Measurements from ENCODE around the gene ANKS6.

The ANKS6 gene

DNA sequence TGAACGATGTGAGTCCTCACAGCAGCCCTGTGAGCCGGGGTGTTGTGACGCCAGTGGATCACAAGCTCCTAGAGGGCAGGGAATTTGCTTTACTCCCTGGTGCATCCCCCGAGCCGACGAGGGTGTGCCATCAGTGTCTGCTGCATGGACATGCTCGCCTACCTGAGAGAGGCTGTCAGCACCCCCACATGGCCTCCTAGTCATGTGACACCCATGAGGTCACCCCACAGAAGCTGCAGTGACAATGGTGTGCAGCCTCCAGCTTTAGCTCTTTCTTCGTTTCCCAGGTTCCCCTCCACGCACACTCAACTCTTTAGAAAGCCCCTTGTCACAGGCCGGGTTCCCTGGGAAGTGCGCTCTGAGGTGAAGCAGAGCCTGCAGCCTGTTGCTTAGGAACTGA is 67.9 kb downstream of the ANKS6 start:
- DNase-seq: no peak

DNA sequence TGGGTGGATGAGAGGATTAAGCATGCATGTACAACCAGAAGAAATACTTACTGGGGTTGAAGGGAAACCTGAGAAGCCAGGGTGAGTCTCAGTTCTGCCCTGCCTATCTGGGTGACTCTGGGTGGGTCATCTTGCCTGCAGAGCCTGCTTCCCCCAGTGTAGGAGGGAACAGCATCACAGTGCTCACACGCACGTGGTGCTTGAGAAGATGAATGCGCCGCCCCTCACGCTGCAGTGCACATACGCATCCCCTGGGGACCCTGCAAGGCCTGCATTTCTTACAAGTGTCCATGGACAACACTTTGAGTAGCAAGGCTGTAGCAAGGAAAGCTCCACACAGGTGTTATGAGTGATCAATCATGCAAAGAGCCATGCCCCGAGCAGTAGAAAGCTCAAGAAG is 68.9 kb downstream of the ANKS6 start:
- no peak for DNase-seq

DNA sequence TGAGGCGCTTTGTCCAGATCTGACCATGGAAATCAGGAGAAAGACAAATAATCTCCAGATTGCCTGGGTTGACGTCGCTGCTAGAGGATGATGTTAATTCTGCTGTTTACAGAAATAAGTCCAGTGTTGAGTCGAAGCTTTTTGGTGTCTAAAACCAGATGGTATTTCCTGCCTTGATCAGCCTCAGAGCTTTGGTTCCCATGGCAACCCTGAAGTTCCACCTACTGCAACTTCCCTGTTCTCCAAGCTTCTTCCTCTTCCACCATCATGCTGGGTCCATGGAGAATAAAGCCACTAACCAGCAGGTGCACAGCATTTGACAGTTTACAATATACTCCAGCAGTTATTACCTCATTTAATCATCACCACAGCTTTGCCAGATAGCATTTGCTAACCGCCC is 69.6 kb downstream of the ANKS6 start:
- DNase-seq: peak; percentile 79 to 86 (median 85)

DNA sequence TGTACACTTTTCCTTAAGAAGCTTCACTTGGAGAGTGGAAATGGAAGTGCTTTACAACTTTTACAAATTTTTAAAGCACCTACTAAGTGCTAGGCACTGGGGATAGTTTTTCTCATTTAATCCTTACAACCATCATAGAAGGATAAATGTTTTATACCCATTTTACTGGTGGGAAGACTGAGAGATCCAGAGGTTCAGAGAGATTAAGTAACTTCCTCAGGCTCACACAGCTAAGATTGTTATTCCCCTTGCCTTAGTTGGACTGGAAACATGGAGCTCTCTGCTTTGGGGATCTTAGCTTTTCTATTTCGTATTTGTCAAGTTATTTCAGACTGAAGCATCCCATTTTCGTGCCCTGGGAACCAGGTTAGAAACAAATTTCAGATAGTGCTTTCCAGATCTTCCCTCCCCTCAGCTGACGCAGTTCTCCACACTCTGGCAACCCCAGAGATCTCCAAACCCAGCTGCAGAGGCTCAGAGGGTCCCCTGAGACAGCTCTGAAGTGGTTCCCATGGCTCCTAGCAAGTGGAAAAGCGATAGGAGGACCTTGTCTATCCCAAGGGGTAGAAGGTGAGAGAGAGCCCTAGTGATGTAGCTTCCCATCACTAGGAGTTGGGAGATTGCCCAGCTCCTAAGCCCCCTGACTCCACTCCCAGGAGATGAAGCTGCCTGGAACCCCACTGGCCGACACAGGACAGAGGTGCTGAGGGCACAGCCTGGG is 71.4 kb downstream of the ANKS6 start:
- no peak for DNase-seq

DNA sequence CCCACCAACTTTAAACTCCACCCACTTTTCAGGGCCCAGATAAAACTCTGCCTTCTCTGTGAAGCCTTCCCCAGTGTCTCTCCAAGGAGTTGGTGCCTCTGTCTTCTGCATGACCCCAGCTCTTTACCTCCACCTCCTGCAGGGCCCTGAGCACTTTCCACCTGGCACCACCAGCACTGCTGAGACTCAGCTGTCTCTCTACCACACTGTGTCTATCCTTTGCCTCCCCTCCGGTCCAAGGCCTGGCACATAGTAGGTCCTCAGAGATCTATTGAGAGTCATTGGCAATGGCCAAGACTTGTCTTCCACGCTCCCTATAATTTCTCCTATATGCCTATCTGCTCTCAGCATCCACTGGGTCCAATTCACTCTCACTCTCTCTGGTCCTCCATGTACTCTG is 74.7 kb downstream of the ANKS6 start:
- DNase-seq: no peak

DNA sequence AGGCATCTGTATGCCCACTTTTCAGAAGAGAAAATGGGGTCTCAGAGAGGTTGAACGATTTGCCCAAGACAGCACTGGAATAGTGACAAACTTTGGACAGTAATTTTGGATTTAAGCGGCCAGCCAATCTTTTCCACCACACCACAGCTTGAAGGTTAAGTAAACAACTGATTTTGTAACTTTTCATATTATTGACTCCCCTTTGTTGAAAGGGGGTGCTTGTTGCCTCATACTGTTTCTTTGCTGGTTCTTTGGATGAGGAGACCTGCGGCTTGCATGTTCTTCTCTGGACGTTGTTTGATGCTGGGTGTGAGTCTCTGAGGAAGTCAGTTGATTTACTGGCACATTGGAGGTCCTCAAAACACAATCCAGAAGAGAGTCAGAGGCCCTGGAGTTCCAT is 76.0 kb downstream of the ANKS6 start:
- no peak for DNase-seq

DNA sequence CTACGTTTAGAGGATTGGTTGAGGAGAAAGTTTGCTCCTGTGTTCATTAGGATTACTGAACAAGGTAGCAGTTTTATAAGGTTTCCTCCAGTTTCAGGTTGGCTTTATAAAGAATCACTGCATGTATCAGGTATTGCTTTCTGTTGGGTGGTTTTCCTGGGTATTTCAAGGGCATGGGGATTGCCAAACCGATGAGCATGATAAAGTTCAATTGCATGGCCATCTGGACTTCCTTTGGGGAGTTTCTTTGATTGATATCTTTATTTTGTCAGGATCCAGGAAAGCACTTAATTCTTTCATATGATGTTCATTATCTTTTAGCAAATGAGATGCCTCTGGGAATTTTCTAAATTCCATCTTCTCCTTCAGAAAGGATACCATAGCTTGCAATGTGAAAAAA is 77.3 kb downstream of the ANKS6 start:
- no peak for DNase-seq

DNA sequence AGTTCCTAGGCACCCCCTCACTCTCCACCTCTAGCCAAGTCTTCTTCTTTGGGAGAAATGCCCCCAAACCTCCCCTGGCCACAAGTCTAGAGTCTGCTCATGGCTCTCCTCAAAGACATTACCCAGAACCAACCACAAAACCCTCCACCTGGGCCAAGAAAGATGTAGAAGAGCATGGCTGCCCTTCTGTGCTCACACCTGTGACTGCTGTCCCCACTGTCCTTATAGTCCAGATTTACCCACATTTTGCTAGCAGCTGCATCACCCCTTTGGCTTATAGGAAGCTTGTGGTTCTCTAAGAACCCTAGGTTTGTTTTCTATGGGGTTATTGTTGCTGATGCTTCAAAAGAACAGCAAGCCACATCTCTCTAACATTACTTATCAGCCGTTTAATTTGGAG is 81.5 kb downstream of the ANKS6 start:
- no peak for DNase-seq

DNA sequence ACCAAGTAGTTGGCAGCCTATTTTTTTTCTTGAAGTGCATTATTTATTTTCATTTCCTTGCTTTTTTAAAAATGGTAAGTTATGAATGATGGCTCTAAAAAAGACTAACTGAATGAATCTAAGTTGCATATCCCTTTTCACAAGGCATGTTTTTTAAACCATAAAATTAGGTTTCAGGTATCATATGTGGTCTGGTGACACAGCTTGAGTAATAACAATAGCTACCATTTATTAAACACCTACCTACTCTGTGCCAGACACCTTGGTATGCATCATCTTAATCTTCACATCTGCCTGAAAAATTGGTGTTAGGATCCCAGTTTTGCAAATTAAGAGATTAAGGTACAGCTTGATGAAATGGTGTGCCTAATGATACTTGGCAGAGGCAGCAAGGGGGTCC is 83.4 kb downstream of the ANKS6 start:
- no peak for DNase-seq

DNA sequence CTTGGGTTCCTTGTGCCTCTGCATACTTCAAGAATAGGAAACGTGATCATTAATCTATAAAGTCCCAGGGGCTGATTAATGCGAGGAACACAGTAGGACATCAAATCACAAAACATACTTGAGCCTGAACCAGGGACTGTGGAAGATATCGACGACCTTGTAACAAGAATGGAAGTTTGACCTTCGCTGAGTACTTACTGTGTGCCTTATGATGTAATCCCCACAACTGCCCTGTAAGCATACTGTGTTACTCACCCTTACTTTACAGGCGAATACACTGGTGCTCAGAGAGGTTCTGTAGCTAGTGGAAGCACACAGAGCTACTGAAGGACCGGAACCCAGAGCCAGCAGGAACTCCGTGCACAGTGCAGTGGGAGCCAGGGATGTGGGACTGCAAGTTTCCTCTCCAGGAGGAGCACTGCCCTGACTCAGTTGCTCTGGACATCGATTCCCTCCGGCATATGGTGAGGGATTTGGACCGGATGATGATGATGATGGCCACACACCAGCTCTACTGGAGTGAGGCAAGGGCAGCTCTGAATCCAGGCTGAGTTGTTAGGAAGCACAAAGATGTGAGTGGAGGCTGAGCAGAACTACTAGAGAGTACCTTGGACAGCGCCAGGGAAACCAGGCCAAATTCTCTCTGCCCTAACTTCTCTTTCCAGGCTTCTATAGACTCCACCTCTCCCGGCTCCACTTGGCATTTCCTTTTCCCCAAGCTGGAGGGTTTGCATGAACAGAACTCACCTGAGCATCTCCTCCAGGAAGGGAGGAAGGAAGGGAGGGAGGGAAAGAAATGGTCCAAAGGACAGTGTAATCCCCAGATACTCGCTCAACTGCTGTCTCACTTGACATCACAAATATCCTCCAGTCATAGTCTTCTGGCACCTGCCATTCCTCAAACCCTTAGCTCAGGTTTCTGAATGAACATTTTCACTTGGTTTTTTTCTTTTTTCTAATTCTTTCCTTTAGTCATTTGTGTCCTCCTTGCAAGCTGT is 86.1 kb downstream of the ANKS6 start:
- DNase-seq: peak; percentile 30 to 52 (median 31)

DNA sequence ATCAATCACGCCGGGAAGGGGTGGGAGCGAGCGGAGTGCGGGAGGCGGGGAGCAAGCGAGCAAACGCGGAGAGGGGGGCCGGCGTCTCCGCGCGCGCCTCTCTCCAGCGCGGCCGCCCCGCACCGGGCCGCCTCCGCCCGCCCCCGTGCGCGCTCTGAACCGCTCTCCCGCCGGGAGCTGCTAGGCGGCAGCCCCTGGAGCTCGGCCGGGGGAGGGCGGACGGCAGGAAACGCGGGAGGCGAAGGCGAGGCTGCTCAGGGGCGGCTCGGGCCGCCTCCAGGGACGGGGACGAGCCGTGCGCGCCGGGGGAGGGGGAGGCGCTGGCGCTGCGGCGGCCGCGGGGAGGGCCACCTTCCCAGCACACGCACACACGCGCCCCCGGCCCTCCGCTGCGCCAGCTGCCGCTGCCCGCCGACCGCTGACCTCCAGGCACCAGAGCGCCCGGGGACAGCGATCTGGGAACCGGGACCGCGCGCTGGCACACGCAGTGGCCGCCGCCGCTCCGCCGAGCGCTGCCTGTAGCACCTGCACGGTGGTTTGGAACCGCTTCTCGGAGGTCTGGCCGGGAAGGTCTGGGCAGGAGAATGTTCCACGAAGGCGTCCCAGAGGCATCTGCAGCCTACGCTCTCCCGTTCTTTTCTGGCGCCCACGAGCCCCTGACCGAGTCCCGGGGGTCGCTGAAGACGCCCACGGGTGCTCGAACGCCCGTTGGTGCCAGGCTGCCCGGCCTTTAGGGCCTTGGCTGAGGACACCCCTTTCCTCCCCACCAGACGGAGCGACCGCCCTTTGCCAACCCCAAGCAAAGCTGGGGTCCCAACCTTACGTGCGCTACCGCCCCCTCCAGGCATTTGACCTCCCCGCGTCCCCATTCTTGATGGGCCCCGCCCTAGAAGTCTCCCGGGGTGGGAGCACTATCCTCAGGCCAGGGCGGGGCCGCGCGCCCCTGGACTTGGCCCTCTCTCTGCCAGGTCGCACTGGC is 87.1 kb downstream of the ANKS6 start, which contains the start of gene GABBR2:
GABBR2 (minus strand) TSS at position 3 of the 979 bp plus-strand sequence. CDS start 198 bp downstream, outside the sequence.
- peak in 1 of 3 donors; percentile 10 for DNase-seq

DNA sequence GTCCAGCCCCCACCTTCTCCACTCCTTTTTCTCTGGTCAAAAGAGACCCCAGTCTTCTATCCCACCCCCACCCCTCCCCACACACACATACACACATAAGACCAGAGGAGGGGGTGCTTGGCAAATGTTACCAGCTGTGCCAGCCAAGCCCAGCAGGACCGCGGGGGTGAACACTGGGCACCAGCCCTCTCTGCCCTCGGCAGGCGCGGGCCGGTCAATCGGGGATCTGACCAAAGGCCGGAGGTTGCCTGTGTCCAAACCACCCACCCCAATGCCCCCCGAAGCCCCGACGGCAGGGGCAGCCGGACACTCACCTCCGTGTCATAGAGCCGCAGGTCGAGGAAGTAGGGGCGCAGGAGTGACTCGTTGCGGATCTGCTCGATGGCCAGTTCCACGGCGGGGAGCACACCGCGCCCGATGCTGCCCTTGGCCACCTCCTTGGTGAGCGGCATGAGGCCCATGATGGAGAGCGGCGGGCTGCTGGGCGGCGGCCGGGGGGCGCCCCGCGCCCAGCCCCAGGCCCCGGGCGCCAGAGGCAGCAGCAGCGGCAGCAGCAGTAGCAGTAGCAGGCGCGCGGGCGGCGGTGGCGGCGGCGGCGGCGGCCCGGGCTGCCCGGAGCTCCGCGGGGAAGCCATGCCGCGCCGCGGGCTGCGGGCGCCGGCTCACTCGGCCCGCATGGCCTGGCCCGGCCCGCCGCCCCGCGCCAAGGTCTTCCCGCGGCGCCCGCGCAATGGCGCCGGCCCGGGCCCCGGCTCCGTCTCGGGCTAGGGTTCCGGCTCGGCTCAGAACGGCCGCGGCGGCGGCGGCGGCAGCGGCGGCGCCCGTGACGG is 88.0 kb downstream of the ANKS6 start:
- no peak for DNase-seq

DNA sequence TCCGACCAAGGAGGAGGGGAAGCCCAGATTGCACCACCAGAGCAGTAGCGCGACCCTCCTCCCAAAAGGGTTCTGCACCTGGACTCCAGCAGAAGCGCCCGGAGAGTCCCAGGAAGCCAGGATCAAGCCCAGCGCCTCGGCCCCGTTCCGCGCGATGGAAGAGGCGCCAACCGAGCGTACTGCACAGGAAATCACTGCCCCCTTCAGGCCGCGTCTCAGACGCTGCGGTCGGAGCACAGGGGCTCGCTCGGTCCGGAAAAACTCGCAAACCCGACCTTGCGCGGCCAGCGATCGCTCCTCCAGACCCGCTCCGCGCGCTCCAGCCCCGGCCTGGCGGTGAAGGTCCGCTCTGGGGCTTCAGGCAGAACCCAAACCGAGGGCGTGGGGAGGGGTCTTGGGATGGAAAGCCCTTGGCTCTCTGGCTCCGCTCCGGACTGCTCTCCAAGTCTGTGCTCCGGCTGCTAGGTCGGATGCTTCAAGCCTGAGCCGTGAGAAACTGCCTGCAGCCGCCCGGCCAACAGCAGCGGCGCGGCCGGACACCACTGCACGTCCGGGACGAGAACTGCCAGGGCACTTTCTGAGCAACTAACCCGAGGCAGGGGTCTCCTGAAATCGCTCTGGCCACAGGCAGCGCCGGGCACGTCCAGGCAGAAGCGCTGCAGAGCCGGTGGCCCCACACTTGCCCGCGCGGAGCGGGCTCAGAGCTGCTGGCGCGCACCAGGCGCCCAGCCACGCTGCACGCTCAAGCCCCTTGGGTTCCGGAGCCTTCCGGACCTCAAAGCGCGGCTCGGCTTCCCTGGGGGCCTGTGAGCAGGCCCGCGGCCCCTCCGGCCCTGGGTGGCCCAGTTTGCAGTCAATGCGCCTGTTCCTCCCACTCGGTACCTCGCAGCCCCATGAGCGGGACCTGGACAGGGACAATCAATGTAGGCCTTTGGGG is 88.9 kb downstream of the ANKS6 start:
- peak; percentile 24 to 61 (median 31) for DNase-seq

DNA sequence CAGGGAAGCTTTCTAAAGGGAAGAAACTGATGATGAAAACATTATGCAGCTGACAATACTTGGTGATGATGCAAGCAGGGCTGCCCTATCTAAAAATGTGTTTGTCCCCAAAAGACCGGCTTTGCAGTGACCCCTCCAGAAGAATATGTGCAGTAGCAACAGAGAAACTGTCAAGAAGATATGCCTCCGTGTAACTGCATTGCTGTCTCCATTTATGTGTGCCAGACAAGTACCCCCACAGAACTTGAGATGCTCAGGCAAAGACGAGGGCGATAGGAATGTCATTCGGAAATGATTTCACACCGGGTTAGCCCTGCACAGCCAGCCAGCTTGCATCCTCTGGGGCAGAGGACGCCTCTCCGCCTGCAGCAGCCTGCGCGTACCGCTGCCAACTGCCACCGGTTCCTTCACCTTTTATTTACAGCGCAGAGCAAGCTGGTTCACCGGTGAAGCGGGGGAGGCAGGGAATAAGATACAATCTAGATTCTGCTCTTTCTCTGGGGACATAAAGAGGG is 89.6 kb downstream of the ANKS6 start:
- DNase-seq: no peak

DNA sequence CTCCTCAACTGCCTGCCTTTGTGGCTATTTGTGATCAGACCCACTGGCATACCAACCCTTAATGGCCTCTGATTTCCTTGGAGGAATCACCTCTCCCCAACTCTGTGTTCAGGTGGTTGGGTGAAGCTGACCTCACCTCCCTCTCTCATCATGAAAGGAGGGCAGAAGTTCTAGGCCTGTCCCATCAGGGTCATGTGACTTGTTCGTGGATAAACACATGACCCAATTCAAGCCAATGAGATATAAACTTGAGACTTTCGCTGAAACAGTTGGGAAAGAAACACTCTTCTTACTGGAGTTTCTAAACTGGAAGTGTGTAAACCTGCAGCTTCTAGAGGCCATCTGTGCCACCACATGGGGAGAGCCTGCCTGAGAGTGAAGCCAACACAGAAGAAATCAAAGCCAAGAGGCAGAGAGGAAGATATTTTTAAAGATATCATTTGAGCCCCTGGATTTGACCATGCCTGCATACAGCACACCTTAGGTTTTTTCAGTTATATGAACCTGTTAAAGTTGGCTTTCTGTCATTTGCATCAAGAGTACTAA is 93.4 kb downstream of the ANKS6 start:
- no peak for DNase-seq

DNA sequence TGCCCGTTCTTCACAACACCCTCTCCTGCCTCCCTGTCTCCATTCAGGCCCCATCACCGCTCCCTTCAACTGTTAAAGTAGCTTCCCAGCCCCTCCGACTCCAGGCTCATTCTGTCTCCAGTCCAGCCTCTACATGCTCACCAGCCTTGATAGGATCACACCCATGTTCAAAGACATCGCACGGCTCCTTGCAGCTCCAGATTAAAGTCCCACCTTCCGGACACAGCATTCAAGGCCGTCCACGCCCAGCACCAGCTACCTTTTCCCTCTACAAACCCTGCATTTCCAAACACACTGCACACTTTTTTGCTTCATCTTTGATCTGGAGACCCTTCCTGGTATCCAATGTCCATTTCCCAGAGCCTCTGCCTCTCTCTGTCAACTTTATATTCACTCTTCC is 94.0 kb downstream of the ANKS6 start:
- no peak for DNase-seq

DNA sequence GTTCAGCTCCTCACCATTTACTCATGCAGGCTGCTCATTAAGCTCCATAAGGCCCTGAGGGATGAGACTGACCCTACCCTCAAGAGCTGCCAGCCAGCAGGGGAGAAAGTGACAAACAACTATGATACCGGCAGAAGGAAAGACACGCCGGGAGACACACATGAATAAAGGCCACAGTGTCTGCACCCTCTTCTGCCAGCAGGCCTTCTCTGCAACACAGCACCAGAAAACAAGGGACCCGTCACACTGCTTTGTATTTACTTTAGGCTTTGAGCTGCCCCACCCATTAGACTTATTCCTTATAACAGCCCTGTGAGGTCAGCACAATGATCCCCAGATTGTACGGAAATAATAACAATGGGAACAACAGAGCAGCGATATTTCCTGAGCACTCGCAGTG is 94.8 kb downstream of the ANKS6 start:
- DNase-seq: no peak

DNA sequence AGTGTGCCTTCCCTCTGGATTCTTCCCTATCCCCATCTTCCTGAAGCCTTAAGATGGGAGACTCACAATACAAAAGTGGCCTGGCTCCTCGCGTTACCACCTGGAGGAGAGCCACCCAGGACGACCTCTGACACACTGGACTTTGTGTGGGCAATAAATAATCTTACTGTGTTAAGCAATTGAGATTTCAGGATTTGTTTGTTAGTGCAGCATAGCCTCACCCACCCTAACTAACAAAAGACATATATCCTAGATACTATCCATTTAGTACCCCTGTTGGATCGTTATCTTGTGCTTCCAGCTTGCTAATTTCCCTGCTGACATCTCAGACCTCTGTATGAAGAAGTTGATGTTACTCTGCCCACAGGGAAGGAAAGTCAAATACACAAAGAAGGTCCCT is 95.6 kb downstream of the ANKS6 start:
- no peak for DNase-seq

DNA sequence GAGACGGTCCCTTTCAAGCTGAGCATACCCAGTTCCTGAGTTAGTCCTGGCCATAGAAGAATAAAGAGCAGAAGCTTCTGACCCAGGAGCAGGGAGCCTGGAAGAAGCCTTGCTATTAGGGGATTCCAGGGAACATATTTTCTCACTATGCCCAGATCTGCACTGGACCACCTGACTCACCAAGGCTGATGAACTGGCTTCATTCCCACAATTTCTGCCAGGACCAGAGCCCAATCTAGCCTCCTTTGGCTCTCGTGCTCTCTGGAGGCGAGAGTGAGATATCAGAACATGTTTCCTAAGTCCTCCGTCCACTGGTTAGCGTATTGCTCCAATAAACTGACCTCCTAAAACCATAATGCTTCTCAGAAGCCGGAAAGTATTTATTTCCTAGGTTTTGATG is 97.5 kb downstream of the ANKS6 start:
- no peak for DNase-seq

DNA sequence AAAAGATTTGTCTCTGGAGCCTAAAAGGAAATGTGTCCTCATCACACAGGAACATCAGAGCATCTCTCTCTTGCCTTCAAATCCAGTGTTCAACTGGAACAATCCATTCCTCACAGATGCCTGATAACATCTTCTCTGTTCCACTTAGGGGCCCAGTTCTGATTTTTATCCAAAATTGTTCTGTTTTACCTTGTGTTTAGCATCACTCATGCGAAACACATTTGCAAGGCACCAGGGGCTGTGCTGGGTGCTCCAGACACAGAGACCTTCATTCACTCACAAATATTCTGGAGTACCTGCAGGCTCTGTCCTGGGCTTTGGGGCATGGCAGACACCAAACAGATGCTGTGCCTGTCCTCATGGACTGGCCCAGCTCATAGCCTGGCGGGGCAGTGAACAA is 101.4 kb downstream of the ANKS6 start:
- DNase-seq: no peak

All from suppressor macrophage treated with lipopolysaccharide for 1 hour (primary cell).